H9 (cell line): ENCODE results near the gene AQP7. TPM values are rescaled to one million over a fixed set of nuclear protein-coding genes. Genes with fewer than 3 reads are reported as not detected.

ENCODE experiments used
- DNase-seq: peaks from one replicate; pipeline ENCODE4 v3.0.0-alpha.2; 2017
- H2AFZ ChIP-seq: one replicate; pipeline ENCODE4 v1.6.1; 2013; ENCODE audit warnings: mild to moderate bottlenecking, low read length, control low read depth, moderate library complexity
- H2AK5ac ChIP-seq: 2 replicates; pipeline ENCODE4 v1.6.1; 2013; ENCODE audit warnings: low read length, control low read depth, mixed read lengths; ENCODE audit not compliant: insufficient read length
- H2BK120ac ChIP-seq: one replicate; pipeline ENCODE4 v1.6.1; 2013; ENCODE audit warnings: low read depth, mild to moderate bottlenecking, low read length, control low read depth, inconsistent platforms; ENCODE audit not compliant: poor library complexity, severe bottlenecking
- H2BK12ac ChIP-seq: 2 replicates; pipeline ENCODE4 v1.6.1; 2013; ENCODE audit warnings: low read length, control low read depth, mixed read lengths, low read depth; ENCODE audit not compliant: insufficient read length
- H2BK15ac ChIP-seq: 2 replicates; pipeline ENCODE4 v1.6.1; 2013; ENCODE audit warnings: low read depth, low read length, control low read depth
- H2BK20ac ChIP-seq: one replicate; pipeline ENCODE4 v1.6.1; 2013; ENCODE audit warnings: low read depth, mild to moderate bottlenecking, low read length, control low read depth, inconsistent platforms; ENCODE audit not compliant: poor library complexity, severe bottlenecking
- H2BK5ac ChIP-seq: 2 replicates; pipeline ENCODE4 v1.6.1; 2013; ENCODE audit warnings: low read length, control low read depth, mixed read lengths; ENCODE audit not compliant: insufficient read length
- H3K14ac ChIP-seq: 2 replicates; pipeline ENCODE4 v1.6.1; 2013; ENCODE audit warnings: low read length, control low read depth; ENCODE audit not compliant: insufficient read depth
- H3K18ac ChIP-seq: 2 replicates; pipeline ENCODE4 v1.6.1; 2013; ENCODE audit warnings: low read depth, mild to moderate bottlenecking, mixed read lengths, low read length, control low read depth; ENCODE audit not compliant: insufficient read length
- H3K23ac ChIP-seq: 2 replicates; pipeline ENCODE4 v1.6.1; 2013; ENCODE audit warnings: low read length, control low read depth, mixed read lengths, low read depth; ENCODE audit not compliant: insufficient read length
- H3K23me2 ChIP-seq: 2 replicates; pipeline ENCODE4 v1.6.1; 2013; ENCODE audit warnings: low read depth, mild to moderate bottlenecking, mixed read lengths, low read length, control low read depth; ENCODE audit not compliant: insufficient read length, poor library complexity, severe bottlenecking
- H3K27ac ChIP-seq: 2 replicates; pipeline ENCODE4 v1.5.1; 2013; ENCODE audit warnings: low read length, control low read depth, mixed read lengths, low read depth; ENCODE audit not compliant: insufficient read length
- H3K27me3 ChIP-seq: 2 replicates; pipeline ENCODE4 v1.6.1; 2013; ENCODE audit warnings: low read length, control low read depth, inconsistent platforms; ENCODE audit not compliant: insufficient read depth
- H3K4ac ChIP-seq: 2 replicates; pipeline ENCODE4 v1.6.1; 2013; ENCODE audit warnings: low read depth, mild to moderate bottlenecking, control low read depth, inconsistent platforms, low read length, moderate library complexity
- H3K4me1 ChIP-seq: 2 replicates; pipeline ENCODE4 v1.6.1; 2013; ENCODE audit warnings: low read length, control low read depth, inconsistent platforms; ENCODE audit not compliant: insufficient read depth
- H3K4me2 ChIP-seq: 2 replicates; pipeline ENCODE4 v1.6.1; 2013; ENCODE audit warnings: low read length, control low read depth, mixed read lengths; ENCODE audit not compliant: insufficient read length, insufficient read depth
- H3K56ac ChIP-seq: 2 replicates; pipeline ENCODE4 v1.6.1; 2013; ENCODE audit warnings: low read depth, mild to moderate bottlenecking, mixed read lengths, low read length, control low read depth; ENCODE audit not compliant: insufficient read length
- H3K79me1 ChIP-seq: 2 replicates; pipeline ENCODE4 v1.6.1; 2013; ENCODE audit warnings: low read depth, mild to moderate bottlenecking, moderate library complexity, low read length, control low read depth, inconsistent platforms; ENCODE audit not compliant: insufficient read depth, poor library complexity, severe bottlenecking
- H3K79me2 ChIP-seq: 2 replicates; pipeline ENCODE4 v1.6.1; 2013; ENCODE audit warnings: low read length, control low read depth, inconsistent platforms; ENCODE audit not compliant: insufficient read depth
- H3K9ac ChIP-seq: 2 replicates; pipeline ENCODE4 v1.6.1; 2013; ENCODE audit warnings: low read length, control low read depth, mixed read lengths; ENCODE audit not compliant: insufficient read length; ENCODE audit errors: extremely low read depth
- H3K9me3 ChIP-seq: one replicate; pipeline ENCODE4 v1.6.1; 2013; ENCODE audit warnings: low read depth, low read length, inconsistent platforms; ENCODE audit not compliant: control insufficient read depth
- H3T11ph ChIP-seq: one replicate; pipeline ENCODE4 v1.6.1; 2013; ENCODE audit warnings: mild to moderate bottlenecking, low read length, control low read depth, inconsistent platforms
- H4K20me1 ChIP-seq: one replicate; pipeline ENCODE4 v1.6.1; 2013; ENCODE audit not compliant: control insufficient read depth, insufficient read length, insufficient read depth
- H4K5ac ChIP-seq: 2 replicates; pipeline ENCODE4 v1.6.1; 2013; ENCODE audit warnings: low read depth, mild to moderate bottlenecking, mixed read lengths, low read length, control low read depth; ENCODE audit not compliant: insufficient read length
- H4K8ac ChIP-seq: replicated peaks from 2 replicates; pipeline ENCODE4 v1.6.1; 2013; ENCODE audit warnings: low read length, control low read depth, mixed read lengths, low read depth; ENCODE audit not compliant: insufficient read length
- H4K91ac ChIP-seq: 2 replicates; pipeline ENCODE4 v1.6.1; 2013; ENCODE audit warnings: low read depth, mild to moderate bottlenecking, moderate library complexity, mixed read lengths, low read length, control low read depth; ENCODE audit not compliant: insufficient read length
- H3K27ac Mint-ChIP-seq, 3 experiments: 2 replicates in 2 of 3; 3 replicates in 1 of 3; pipeline ENCODE4 v1.8.0; 2020 to 2021; ENCODE audit warnings: mixed read lengths in 3 of 3, mild to moderate bottlenecking in 1 of 3, moderate library complexity in 1 of 3
- H3K27me3 Mint-ChIP-seq: 2 replicates; pipeline ENCODE4 v1.8.0; 2021; ENCODE audit warnings: low read depth, mild to moderate bottlenecking, moderate library complexity, mixed read lengths
- H3K36me3 Mint-ChIP-seq, 3 experiments: 2 replicates in 2 of 3; 3 replicates in 1 of 3; pipeline ENCODE4 v1.8.0; 2020 to 2021; ENCODE audit warnings: low read depth in 3 of 3, mixed read lengths in 3 of 3; ENCODE audit not compliant: insufficient read depth in 1 of 3
- H3K4me1 Mint-ChIP-seq, 2 experiments: 2 replicates each; pipeline ENCODE4 v1.8.0; 2020; ENCODE audit warnings: mixed read lengths in 2 of 2
- H3K4me3 Mint-ChIP-seq, 2 experiments: 2 replicates in 1 of 2; 3 replicates in 1 of 2; pipeline ENCODE4 v1.8.0; 2020 to 2021; ENCODE audit warnings: mild to moderate bottlenecking in 2 of 2, mixed read lengths in 2 of 2, moderate library complexity in 1 of 2
- H3K9me3 Mint-ChIP-seq, 2 experiments: 2 replicates in 1 of 2; 3 replicates in 1 of 2; pipeline ENCODE4 v1.8.0; 2020; ENCODE audit warnings: mild to moderate bottlenecking in 2 of 2, mixed read lengths in 2 of 2, moderate library complexity in 1 of 2
- whole genome bisulfite sequencing: extraction: QIAGEN DNeasy Blood & Tissue Kit; methylation state at CpG from one replicate; pipeline ENCODE4 v1.1.7; 2013; ENCODE audit warnings: missing lambda C conversion rate, low lambda C conversion rate, mixed read lengths; ENCODE audit not compliant: insufficient read length; ENCODE audit errors: extremely low coverage; 5-methylcytosine and 5-hydroxymethylcytosine counted together
- total RNA-seq: library from RNA; stranded (reverse); gene quantifications from 2 replicates; pipeline ENCODE4 v1.2.1, GENCODE V29; 2021
- TF ChIP-seq, protein P1 (sequence below): fragments of 200-600 bp; sonication (generic); conservative IDR thresholded peaks from 3 replicates; pipeline ENCODE4 v1.8.0; 2021; ENCODE audit warnings: antibody characterized with exemption, mild to moderate bottlenecking

Gene AQP7
- total RNA-seq, 1 experiment from 2014 or later: not detected

DNA sequence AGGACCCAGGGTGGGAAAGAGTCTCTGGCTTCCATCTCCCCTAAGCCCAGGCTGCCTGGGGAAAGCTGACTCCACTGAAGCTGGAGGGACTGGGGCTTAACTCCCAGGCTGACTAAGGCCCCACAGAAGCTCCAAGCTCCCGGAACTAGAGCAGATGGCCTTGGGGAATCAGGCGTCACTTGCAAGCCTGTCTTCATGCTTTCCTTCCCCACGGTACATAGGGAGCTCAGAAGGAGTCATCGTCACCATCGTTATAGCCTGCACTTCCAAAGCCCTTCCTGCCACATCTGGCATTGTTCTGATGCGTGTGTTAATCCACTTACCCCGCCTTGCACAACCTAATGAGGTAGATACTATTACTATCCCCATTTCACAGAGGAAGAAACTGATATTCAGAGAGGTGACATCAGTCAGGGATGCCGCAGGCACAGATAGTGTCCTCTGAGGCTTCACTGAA lies 33.5 kb upstream of the AQP7 start:
- H3K79me2 ChIP-seq: no peaks in the 10 kb centered on the region
- H2AFZ ChIP-seq: no peak overlapping the region
- TF ChIP-seq, protein P1, sequence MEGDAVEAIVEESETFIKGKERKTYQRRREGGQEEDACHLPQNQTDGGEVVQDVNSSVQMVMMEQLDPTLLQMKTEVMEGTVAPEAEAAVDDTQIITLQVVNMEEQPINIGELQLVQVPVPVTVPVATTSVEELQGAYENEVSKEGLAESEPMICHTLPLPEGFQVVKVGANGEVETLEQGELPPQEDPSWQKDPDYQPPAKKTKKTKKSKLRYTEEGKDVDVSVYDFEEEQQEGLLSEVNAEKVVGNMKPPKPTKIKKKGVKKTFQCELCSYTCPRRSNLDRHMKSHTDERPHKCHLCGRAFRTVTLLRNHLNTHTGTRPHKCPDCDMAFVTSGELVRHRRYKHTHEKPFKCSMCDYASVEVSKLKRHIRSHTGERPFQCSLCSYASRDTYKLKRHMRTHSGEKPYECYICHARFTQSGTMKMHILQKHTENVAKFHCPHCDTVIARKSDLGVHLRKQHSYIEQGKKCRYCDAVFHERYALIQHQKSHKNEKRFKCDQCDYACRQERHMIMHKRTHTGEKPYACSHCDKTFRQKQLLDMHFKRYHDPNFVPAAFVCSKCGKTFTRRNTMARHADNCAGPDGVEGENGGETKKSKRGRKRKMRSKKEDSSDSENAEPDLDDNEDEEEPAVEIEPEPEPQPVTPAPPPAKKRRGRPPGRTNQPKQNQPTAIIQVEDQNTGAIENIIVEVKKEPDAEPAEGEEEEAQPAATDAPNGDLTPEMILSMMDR: no peak
- H3K9me3 ChIP-seq: no peaks in the 10 kb centered on the region
- no peaks in the 10 kb centered on the region for H4K20me1 ChIP-seq
- Mint-ChIP-seq H3K4me1 (peaks cover 11 to 13% of the 10 kb centered on the region in 2 experiments), H3K27ac (no peak overlapping the region), H3K36me3 (no peaks in the 10 kb centered on the region), H3K27me3 (peaks cover 8% of the 10 kb centered on the region), H3K9me3 (no peaks in the 10 kb centered on the region), H3K4me3 (no peak overlapping the region; a peak in 1 of 5 replicates)
- no peak overlapping the region for H3K4me2 ChIP-seq
- no peak overlapping the region for H3T11ph ChIP-seq
- H2BK15ac ChIP-seq: no peak overlapping the region
- H3K18ac ChIP-seq: no peak overlapping the region
- H3K56ac ChIP-seq: no peak overlapping the region
- H3K27me3 ChIP-seq: no peaks in the 10 kb centered on the region
- no peak overlapping the region for H3K23ac ChIP-seq
- no peaks in the 10 kb centered on the region for H3K23me2 ChIP-seq
- no peak overlapping the region for H4K91ac ChIP-seq
- H3K79me1 ChIP-seq: no peaks in the 10 kb centered on the region
- H4K5ac ChIP-seq: no peak overlapping the region
- H2BK120ac ChIP-seq: no peak overlapping the region
- WGBS: no CpG with 5 or more reads among the region's 8 CpGs
- no peak overlapping the region for H2BK5ac ChIP-seq
- H3K27ac ChIP-seq: no peak overlapping the region
- no peak overlapping the region for H3K4ac ChIP-seq
- DNase-seq: no peak
- H3K9ac ChIP-seq: no peak overlapping the region
- no peaks in the 10 kb centered on the region for H3K4me1 ChIP-seq
- H3K14ac ChIP-seq: no peak overlapping the region; the same call in 1 of the 2 replicates
- no peak overlapping the region for H2BK12ac ChIP-seq
- H2BK20ac ChIP-seq: no peak overlapping the region
- no peak overlapping the region for H2AK5ac ChIP-seq
- no peak overlapping the region for H4K8ac ChIP-seq
